Astrocyte of the cerebellum (primary cell): Measurements from ENCODE around the gene EIF3M.

Source experiments
- DNase-seq: peaks from one replicate; pipeline ENCODE4 v3.0.0-alpha.2; 2011; ENCODE audit warnings: low read depth
- H3K4me3 ChIP-seq: 2 replicates; pipeline ENCODE4 v1.5.1; 2011; ENCODE audit warnings: mild to moderate bottlenecking, low read depth, low read length, moderate library complexity
- CTCF ChIP-seq: IDR thresholded peaks from 2 replicates; pipeline ENCODE4 v1.5.1; 2012; ENCODE audit warnings: low read length, low read depth, moderate library complexity, mild to moderate bottlenecking; ENCODE audit errors: missing control alignments
- in situ Hi-C: cut with HindIII; loops from 2 replicates; pipeline ENCODE4 v1.10.0; 2017; ENCODE audit warnings: low sequenced_read_pairs

Gene EIF3M

GRCh38 chr11:32610797-32611352 is 27.2 kb downstream of the EIF3M start:
- in situ Hi-C loops, result no loop called here
- DNase-seq, result no peak
- no peak overlapping the region for H3K4me3 ChIP-seq
- TF ChIP-seq CTCF, result no peak

GRCh38 chr11:32613500-32614151 is 30.0 kb downstream of the EIF3M start:
- in situ Hi-C loops, result no loop called here
- no peak for TF ChIP-seq CTCF
- no peak for DNase-seq

GRCh38 chr11:32615422-32615821 is 31.8 kb downstream of the EIF3M start:
- in situ Hi-C loops, result no loop called here
- peak; percentile 30 for TF ChIP-seq CTCF
- peak; percentile 8 for DNase-seq
- H3K4me3 ChIP-seq, result no peak overlapping the region

More at GRCh38 chr11:32613500-32614151, 30.0 kb downstream of the EIF3M start:
- H3K4me3 ChIP-seq, result no peak overlapping the region

DNA sequence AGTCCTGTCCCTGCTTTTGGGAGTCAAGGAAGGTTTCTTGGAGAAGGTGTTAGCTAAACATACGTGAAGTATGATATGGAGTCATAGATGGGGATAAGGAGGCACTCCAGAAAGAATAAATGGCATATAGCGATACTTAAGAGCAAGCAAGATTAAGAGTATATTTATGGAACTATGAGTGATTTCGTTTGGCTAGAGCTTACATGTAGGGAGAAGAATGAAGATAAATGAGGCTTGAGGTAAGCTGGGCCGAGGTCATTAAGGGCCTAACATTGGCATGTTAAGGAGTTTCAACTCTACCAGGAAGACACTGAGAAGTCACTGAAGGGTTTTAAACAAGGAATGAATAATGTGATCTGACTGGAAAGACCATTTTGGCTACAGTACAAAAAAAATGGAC is 33.3 kb downstream of the EIF3M start:
- H3K4me3 ChIP-seq, result no peak overlapping the region
- in situ Hi-C loops, result no loop called here
- DNase-seq, result no peak
- TF ChIP-seq CTCF, result no peak

DNA sequence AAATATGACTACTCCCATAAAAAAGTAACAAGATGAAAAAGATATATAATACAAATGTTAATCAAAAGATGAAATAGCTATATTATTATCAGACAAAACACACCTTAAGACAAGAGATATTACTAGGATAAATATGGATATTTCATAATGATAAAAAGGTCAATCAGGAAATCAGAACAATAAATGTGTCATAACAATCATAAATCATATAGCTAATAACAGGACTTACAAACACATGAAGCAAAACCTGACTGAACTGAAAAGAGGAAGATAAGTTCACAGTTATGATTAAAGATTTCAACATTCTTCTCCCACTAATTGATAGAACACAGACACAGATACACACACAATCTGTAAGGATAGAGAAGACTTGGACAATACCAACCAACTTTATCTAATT is 47.2 kb downstream of the EIF3M start:
- DNase-seq, result no peak
- no peak for TF ChIP-seq CTCF
- in situ Hi-C loops, result no loop called here
- no peak overlapping the region for H3K4me3 ChIP-seq

GRCh38 chr11:32635819-32636218 is 52.2 kb downstream of the EIF3M start:
- no peak for TF ChIP-seq CTCF
- in situ Hi-C loops, result no loop called here
- no peak overlapping the region for H3K4me3 ChIP-seq
- DNase-seq, result no peak
